WTC11 (cell line): ENCODE data around the gene TET3. TPM values are rescaled to one million over a fixed set of nuclear protein-coding genes. Genes with fewer than 3 reads are reported as not detected.

Source experiments
- ATAC-seq: fragments of 200-7000 bp; cut with Tn5 transposase; 2 replicates; pipeline ENCODE4 v1.10.0; 2021; ENCODE audit warnings: mild to moderate bottlenecking, moderate library complexity
- CTCF ChIA-PET: fragments of 300-600 bp; sonication (Branson Sonifier 250); formaldehyde crosslinking; loops from one replicate; lab custom pipeline; 2021; ENCODE audit warnings: antibody characterized with exemption; lab: Charles Lee
- POLR2A ChIA-PET: fragments of 350-600 bp; sonication (Branson Sonifier 250); formaldehyde crosslinking; loops from one replicate; lab custom pipeline; 2021; ENCODE audit warnings: antibody characterized with exemption; lab: Charles Lee
- DNase-seq: peaks from one replicate; pipeline ENCODE4 v3.0.0; 2021; ENCODE audit warnings: low spot score
- H3K27ac Mint-ChIP-seq: 2 replicates; pipeline ENCODE4 v1.8.0; 2021; ENCODE audit warnings: mixed read lengths
- H3K27me3 Mint-ChIP-seq: 2 replicates; pipeline ENCODE4 v1.8.0; 2021; ENCODE audit warnings: low read depth, mild to moderate bottlenecking, moderate library complexity, mixed read lengths
- H3K36me3 Mint-ChIP-seq: 2 replicates; pipeline ENCODE4 v1.8.0; 2021; ENCODE audit warnings: mixed read lengths
- H3K4me1 Mint-ChIP-seq: 2 replicates; pipeline ENCODE4 v1.8.0; 2022; ENCODE audit warnings: mixed read lengths
- H3K4me3 Mint-ChIP-seq: 2 replicates; pipeline ENCODE4 v1.8.0; 2021; ENCODE audit warnings: mild to moderate bottlenecking, moderate library complexity, mixed read lengths
- H3K9me3 Mint-ChIP-seq: 2 replicates; pipeline ENCODE4 v1.8.0; 2021; ENCODE audit warnings: mixed read lengths
- ATF3 ChIP-seq: sonication (generic); formaldehyde crosslinking; conservative IDR thresholded peaks from 2 replicates; pipeline ENCODE4 v1.8.1; 2022; ENCODE audit warnings: mild to moderate bottlenecking, missing genetic modification reagents
- CREM ChIP-seq: sonication (generic); formaldehyde crosslinking; IDR thresholded peaks from 2 replicates; pipeline ENCODE4 v1.8.1; 2022; ENCODE audit warnings: mild to moderate bottlenecking, missing genetic modification reagents, moderate library complexity
- E2F1 ChIP-seq: sonication (generic); formaldehyde crosslinking; IDR thresholded peaks from 2 replicates; pipeline ENCODE4 v1.8.0; 2022; ENCODE audit warnings: mild to moderate bottlenecking, missing genetic modification reagents
- GRHL2 ChIP-seq: fragments of 250-450 bp; sonication (Bioruptor Pico); IDR thresholded peaks from 2 replicates; pipeline ENCODE4 v1.8.0; 2022; ENCODE audit warnings: mild to moderate bottlenecking, moderate library complexity; ENCODE audit not compliant: insufficient replicate concordance, severe bottlenecking
- GTF2I ChIP-seq: fragments of 250-450 bp; sonication (Bioruptor Pico); conservative IDR thresholded peaks from 2 replicates; pipeline ENCODE4 v1.4.0; 2021; ENCODE audit warnings: mild to moderate bottlenecking
- MAX ChIP-seq: sonication (generic); formaldehyde crosslinking; IDR thresholded peaks from 2 replicates; pipeline ENCODE4 v1.8.0; 2022; ENCODE audit warnings: mild to moderate bottlenecking, missing genetic modification reagents
- NR2C2 ChIP-seq: sonication (generic); formaldehyde crosslinking; IDR thresholded peaks from 2 replicates; pipeline ENCODE4 v1.8.0; 2022; ENCODE audit warnings: mild to moderate bottlenecking, missing genetic modification reagents
- OVOL2 ChIP-seq: fragments of 250-450 bp; sonication (Bioruptor Pico); IDR thresholded peaks from 2 replicates; pipeline ENCODE4 v1.9.0; 2021; ENCODE audit warnings: mild to moderate bottlenecking, borderline replicate concordance
- RORB ChIP-seq: fragments of 250-450 bp; sonication (Bioruptor Pico); IDR thresholded peaks from 2 replicates; pipeline ENCODE4 v1.9.0; 2021; ENCODE audit warnings: mild to moderate bottlenecking
- SMAD3 ChIP-seq: sonication (generic); formaldehyde crosslinking; IDR thresholded peaks from 2 replicates; pipeline ENCODE4 v1.8.0; 2022; ENCODE audit warnings: missing genetic modification reagents, mild to moderate bottlenecking, borderline replicate concordance
- SP1 ChIP-seq: sonication (generic); formaldehyde crosslinking; conservative IDR thresholded peaks from 2 replicates; pipeline ENCODE4 v1.8.1; 2022; ENCODE audit warnings: missing genetic modification reagents
- TEAD1 ChIP-seq: sonication (generic); formaldehyde crosslinking; IDR thresholded peaks from 2 replicates; pipeline ENCODE4 v1.8.0; 2022; ENCODE audit warnings: mild to moderate bottlenecking, missing genetic modification reagents
- ZBTB21 ChIP-seq: sonication (generic); formaldehyde crosslinking; IDR thresholded peaks from 2 replicates; pipeline ENCODE4 v1.8.1; 2023; ENCODE audit warnings: mild to moderate bottlenecking, missing genetic modification reagents, borderline replicate concordance
- ZBTB43 ChIP-seq: sonication (generic); formaldehyde crosslinking; IDR thresholded peaks from 2 replicates; pipeline ENCODE4 v1.8.1; 2023; ENCODE audit warnings: mild to moderate bottlenecking, missing genetic modification reagents
- ZNF121 ChIP-seq: sonication (generic); formaldehyde crosslinking; IDR thresholded peaks from 2 replicates; pipeline ENCODE4 v1.8.0; 2023; ENCODE audit warnings: missing genetic modification reagents
- ZNF532 ChIP-seq: fragments of 250-450 bp; sonication (Bioruptor Pico); IDR thresholded peaks from 2 replicates; pipeline ENCODE4 v1.9.0; 2021; ENCODE audit warnings: mild to moderate bottlenecking, borderline replicate concordance
- total RNA-seq: library from RNA; stranded (reverse); gene quantifications from 3 replicates; pipeline ENCODE4 v1.2.3, GENCODE V29; 2021
- TF ChIP-seq, protein P1 (sequence below): sonication (generic); formaldehyde crosslinking; IDR thresholded peaks from 2 replicates; pipeline ENCODE4 v1.8.1; 2023; ENCODE audit warnings: mild to moderate bottlenecking, moderate library complexity, missing genetic modification reagents
- TF ChIP-seq, protein P2 (sequence below): sonication (generic); formaldehyde crosslinking; IDR thresholded peaks from 2 replicates; pipeline ENCODE4 v1.8.1; 2023; ENCODE audit warnings: mild to moderate bottlenecking, missing genetic modification reagents, moderate library complexity
- TF ChIP-seq, protein P3 (sequence below): sonication (generic); formaldehyde crosslinking; IDR thresholded peaks from 2 replicates; pipeline ENCODE4 v1.8.1; 2022; ENCODE audit warnings: mild to moderate bottlenecking, moderate library complexity, missing genetic modification reagents
- TF ChIP-seq, protein P4 (sequence below): sonication (generic); formaldehyde crosslinking; IDR thresholded peaks from 2 replicates; pipeline ENCODE4 v1.8.1; 2023; ENCODE audit warnings: mild to moderate bottlenecking, missing genetic modification reagents, moderate library complexity

Gene TET3
- total RNA-seq, 1 experiment from 2014 or later, result 19.3 TPM

GRCh38 chr2:73981081-73982001 lies 3.4 kb upstream of the TET3 start:
- ATAC-seq, result peak; percentile 72
- CTCF ChIA-PET, result interaction anchor here (0.5 to 1.4 kb wide), 5 partner anchors 73 to 170 kb away, joined by 3 to 6 read pairs (median 3); no protein-coding TSS in a partner anchor
- H3K4me1 Mint-ChIP-seq, result peaks cover 58% of the 10 kb centered on the region
- H3K36me3 Mint-ChIP-seq, result 0 out of 2 replicates have a peak, but pooled peaks cover 2% of the 10 kb centered on the region
- TF ChIP-seq RORB (CRISPR knock-in tag) (no peak), GRHL2 (CRISPR knock-in tag) (no peak), TEAD1 (0 out of 2 replicates have a peak, but pooled peaks have one; percentile 57), E2F1 (0 out of 2 replicates have a peak, but pooled peaks have one; percentile 41), NR2C2 (CRISPR knock-in tag) (no peak), ZBTB21 (CRISPR knock-in tag) (no peak), CREM (CRISPR knock-in tag) (no peak), GTF2I (no peak), ZBTB43 (CRISPR knock-in tag) (0 out of 2 replicates have a peak, but pooled peaks have one; percentile 27), MAX (peak; percentile 27)
- TF ChIP-seq, protein P1, sequence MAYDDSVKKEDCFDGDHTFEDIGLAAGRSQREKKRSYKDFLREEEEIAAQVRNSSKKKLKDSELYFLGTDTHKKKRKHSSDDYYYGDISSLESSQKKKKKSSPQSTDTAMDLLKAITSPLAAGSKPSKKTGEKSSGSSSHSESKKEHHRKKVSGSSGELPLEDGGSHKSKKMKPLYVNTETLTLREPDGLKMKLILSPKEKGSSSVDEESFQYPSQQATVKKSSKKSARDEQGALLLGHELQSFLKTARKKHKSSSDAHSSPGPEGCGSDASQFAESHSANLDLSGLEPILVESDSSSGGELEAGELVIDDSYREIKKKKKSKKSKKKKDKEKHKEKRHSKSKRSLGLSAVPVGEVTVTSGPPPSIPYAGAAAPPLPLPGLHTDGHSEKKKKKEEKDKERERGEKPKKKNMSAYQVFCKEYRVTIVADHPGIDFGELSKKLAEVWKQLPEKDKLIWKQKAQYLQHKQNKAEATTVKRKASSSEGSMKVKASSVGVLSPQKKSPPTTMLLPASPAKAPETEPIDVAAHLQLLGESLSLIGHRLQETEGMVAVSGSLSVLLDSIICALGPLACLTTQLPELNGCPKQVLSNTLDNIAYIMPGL, result 0 out of 2 replicates have a peak, but pooled peaks have one; percentile 58
- TF ChIP-seq, protein P2, sequence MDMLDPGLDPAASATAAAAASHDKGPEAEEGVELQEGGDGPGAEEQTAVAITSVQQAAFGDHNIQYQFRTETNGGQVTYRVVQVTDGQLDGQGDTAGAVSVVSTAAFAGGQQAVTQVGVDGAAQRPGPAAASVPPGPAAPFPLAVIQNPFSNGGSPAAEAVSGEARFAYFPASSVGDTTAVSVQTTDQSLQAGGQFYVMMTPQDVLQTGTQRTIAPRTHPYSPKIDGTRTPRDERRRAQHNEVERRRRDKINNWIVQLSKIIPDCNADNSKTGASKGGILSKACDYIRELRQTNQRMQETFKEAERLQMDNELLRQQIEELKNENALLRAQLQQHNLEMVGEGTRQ (CRISPR knock-in tag), result no peak
- TF ChIP-seq, protein P3, sequence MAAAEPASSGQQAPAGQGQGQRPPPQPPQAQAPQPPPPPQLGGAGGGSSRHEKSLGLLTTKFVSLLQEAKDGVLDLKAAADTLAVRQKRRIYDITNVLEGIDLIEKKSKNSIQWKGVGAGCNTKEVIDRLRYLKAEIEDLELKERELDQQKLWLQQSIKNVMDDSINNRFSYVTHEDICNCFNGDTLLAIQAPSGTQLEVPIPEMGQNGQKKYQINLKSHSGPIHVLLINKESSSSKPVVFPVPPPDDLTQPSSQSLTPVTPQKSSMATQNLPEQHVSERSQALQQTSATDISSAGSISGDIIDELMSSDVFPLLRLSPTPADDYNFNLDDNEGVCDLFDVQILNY, result peak; percentile 38; the same call in 1 of the 2 replicates
- TF ChIP-seq, protein P4, sequence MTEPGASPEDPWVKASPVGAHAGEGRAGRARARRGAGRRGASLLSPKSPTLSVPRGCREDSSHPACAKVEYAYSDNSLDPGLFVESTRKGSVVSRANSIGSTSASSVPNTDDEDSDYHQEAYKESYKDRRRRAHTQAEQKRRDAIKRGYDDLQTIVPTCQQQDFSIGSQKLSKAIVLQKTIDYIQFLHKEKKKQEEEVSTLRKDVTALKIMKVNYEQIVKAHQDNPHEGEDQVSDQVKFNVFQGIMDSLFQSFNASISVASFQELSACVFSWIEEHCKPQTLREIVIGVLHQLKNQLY (CRISPR knock-in tag), result no peak
- TF ChIP-seq, all 79 proteins: peak for 6
- Mint-ChIP-seq H3K4me3 (peak overlapping the region; percentile 83), H3K27me3 (peaks cover 65% of the 10 kb centered on the region), H3K27ac (no peak overlapping the region), H3K9me3 (no peaks in the 10 kb centered on the region)
- POLR2A ChIA-PET, result no interaction called here
- DNase-seq, result peak; percentile 79

DNA sequence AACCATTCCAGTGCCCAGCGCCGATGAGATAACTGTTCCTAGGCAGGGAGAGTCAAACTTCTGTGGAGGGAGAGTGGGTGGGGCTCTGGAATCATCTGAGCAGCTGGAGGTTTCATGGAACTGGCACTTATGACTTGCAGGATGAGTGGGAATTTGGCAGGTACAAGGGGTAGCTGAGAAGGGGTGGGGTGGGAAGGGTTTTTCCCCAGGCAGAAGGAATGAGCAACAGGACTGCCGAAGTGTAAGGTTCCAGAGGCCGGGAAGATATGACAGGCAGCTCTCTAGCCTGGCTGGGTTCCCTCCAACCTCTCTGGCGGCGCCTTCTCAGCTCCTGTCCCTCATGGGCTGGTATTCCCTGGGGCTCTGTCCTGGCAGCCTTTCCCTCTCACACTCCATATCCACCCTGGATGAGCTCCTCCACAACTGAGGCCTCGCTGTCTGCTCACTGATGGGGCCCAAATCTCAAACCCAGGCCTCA lies 2.5 kb upstream of the TET3 start:
- peak overlapping the region; percentile 83 for H3K4me3 Mint-ChIP-seq
- peaks cover 62% of the 10 kb centered on the region for H3K27me3 Mint-ChIP-seq
- ATAC-seq (no peak), DNase-seq (no peak)
- H3K36me3 Mint-ChIP-seq, result peaks cover 7% of the 10 kb centered on the region; the same call in 1 of the 2 replicates
- POLR2A ChIA-PET, result interaction anchor here (1.5 kb wide), 1 partner anchor 20 kb away, joined by 3 read pairs; no protein-coding TSS in a partner anchor
- H3K9me3 Mint-ChIP-seq, result no peaks in the 10 kb centered on the region
- no peak overlapping the region for H3K27ac Mint-ChIP-seq
- CTCF ChIA-PET, result interaction anchor here (1.1 to 1.4 kb wide), 2 partner anchors 74 to 138 kb away, joined by 3 read pairs; no protein-coding TSS in a partner anchor
- peaks cover 66% of the 10 kb centered on the region for H3K4me1 Mint-ChIP-seq
- TF ChIP-seq SMAD3 (CRISPR knock-in tag) (no peak), ZNF121 (no peak), SP1 (CRISPR knock-in tag) (no peak), ZNF532 (CRISPR knock-in tag) (no peak), OVOL2 (CRISPR knock-in tag) (no peak), MAX (no peak), ATF3 (CRISPR knock-in tag) (no peak)
